SK-N-MC (cell line): ENCODE measurements around the gene CCDC89.

ENCODE experiments used
- DNase-seq: peaks from one replicate; pipeline ENCODE4 v3.0.0-alpha.2; 2011; ENCODE audit warnings: low read depth, low spot score
- H3K27ac ChIP-seq: fragments of 200-600 bp; sonication (generic); 2 replicates; pipeline ENCODE4 v1.5.1; 2016; ENCODE audit warnings: mixed run types
- H3K36me3 ChIP-seq: fragments of 200-600 bp; sonication (generic); 2 replicates; pipeline ENCODE4 v1.6.1; 2017; ENCODE audit warnings: antibody characterized with exemption, low read length, mixed read lengths; ENCODE audit not compliant: insufficient read depth
- H3K4me3 ChIP-seq: fragments of 200-600 bp; sonication (generic); 2 replicates; pipeline ENCODE4 v1.5.1; 2016
- H3K9ac ChIP-seq: fragments of 200-600 bp; sonication (generic); 2 replicates; pipeline ENCODE4 v1.8.0; 2017; ENCODE audit warnings: mixed run types, mixed read lengths; ENCODE audit not compliant: insufficient read length
- H3K9me3 ChIP-seq: fragments of 200-600 bp; sonication (generic); 2 replicates; pipeline ENCODE4 v1.6.1; 2017; ENCODE audit warnings: low read depth, mild to moderate bottlenecking, antibody characterized with exemption, low read length, moderate library complexity, mixed read lengths
- EZH2 ChIP-seq: fragments of 200-600 bp; sonication (generic); IDR thresholded peaks from one replicate; pipeline ENCODE4 v1.6.1; 2017; ENCODE audit warnings: antibody characterized with exemption
- FOXP2 ChIP-seq: optimal IDR thresholded peaks from 2 replicates; pipeline ENCODE3; 2011; ENCODE audit warnings: mild to moderate bottlenecking, moderate library complexity; ENCODE audit not compliant: insufficient read depth; ENCODE audit errors: extremely low read length, control extremely low read depth
- POLR2AphosphoS5 ChIP-seq: IDR thresholded peaks from 2 replicates; pipeline ENCODE4 v1.6.1; 2012; ENCODE audit warnings: mild to moderate bottlenecking, low read depth, low read length, borderline replicate concordance

The CCDC89 gene

DNA sequence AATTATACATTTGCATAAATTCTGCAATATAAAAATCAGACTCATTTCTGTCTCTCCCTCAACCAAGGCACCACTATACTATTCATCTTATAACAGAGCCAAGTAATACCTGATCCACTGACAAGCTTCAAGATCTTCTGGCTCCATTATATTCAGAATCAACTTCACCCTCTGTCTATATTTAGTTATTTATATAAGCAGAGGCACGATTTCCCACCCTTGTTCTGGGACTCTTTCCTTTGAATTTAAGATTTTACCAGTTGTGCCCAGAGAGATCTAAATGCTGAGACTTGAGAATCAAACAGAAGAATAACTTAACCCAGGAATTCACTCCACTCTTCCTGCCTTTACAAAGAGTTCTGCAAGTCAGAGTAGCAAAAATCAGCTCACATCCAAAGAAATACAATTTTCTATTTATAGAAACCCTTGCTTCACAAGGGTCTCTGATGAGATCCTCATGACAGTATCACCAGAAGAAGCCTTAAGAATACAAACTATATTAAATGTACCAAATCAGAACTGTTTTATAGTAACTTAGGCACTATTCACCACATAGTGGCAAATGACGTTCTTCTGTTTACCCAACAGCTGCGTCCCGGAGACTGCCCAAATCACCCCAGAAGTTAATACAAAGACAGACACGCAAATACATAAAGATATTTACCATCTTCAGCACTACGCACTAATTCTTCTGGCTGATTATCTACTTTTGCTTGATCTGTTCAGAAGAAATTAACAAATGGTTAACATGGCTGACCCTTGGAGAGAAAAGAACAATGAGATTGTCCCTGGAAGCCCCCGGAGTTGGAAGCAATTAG lies 32.3 kb upstream of the CCDC89 start:
- Histone ChIP-seq H3K9me3 (no peaks in the 10 kb centered on the region), H3K9ac (no peak overlapping the region), H3K36me3 (no peaks in the 10 kb centered on the region), H3K4me3 (no peak overlapping the region), H3K27ac (no peak overlapping the region)
- TF ChIP-seq EZH2, result no peak
- TF ChIP-seq FOXP2, result no peak
- TF ChIP-seq POLR2AphosphoS5, result no peak
- DNase-seq, result no peak

DNA sequence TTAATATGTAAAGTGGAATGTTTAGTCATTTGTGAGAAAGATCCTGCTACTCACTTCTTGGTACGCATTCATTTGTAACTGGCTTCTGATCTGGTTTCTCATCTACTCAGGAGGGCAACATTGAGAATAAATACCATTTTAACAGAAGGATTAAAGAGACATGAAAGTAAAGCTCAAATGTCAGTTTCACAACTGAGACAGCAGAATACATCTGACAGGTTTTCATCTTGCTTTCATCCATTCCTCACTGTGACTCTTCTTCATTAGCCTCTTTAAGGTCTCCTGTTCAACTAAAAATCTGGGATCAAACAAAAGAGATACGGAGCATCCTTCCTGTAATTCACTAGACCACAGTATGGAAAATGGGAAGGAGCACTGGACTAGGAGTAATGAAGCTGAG lies 31.4 kb upstream of the CCDC89 start:
- H3K4me3 ChIP-seq, result no peak overlapping the region
- H3K9me3 ChIP-seq, result no peaks in the 10 kb centered on the region
- H3K27ac ChIP-seq, result no peak overlapping the region
- TF ChIP-seq POLR2AphosphoS5 (no peak), EZH2 (no peak), FOXP2 (no peak)
- no peak overlapping the region for H3K9ac ChIP-seq
- no peaks in the 10 kb centered on the region for H3K36me3 ChIP-seq
- no peak for DNase-seq

DNA sequence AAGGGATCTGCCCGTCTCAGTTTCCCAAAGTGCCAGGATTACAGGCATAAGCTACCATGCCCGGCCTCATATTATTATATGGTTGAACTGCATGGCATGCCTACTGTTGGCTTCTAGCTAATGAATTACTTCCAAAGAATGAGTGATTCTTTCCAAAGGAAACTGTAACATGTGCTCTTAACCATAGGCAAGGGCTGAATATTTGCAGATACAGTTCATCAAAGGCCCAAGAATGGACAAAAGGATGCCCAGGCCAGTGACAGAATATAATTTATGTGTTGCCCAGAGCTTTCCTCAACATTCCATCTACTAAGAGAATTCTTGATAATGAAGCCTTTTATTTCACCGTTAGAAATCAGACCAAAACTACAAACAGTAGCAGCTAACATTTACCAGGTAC lies 27.0 kb upstream of the CCDC89 start:
- no peaks in the 10 kb centered on the region for H3K9me3 ChIP-seq
- H3K9ac ChIP-seq, result no peak overlapping the region
- H3K4me3 ChIP-seq, result no peak overlapping the region
- TF ChIP-seq POLR2AphosphoS5 (no peak), FOXP2 (no peak), EZH2 (no peak)
- H3K27ac ChIP-seq, result no peak overlapping the region
- no peak for DNase-seq
- no peaks in the 10 kb centered on the region for H3K36me3 ChIP-seq

DNA sequence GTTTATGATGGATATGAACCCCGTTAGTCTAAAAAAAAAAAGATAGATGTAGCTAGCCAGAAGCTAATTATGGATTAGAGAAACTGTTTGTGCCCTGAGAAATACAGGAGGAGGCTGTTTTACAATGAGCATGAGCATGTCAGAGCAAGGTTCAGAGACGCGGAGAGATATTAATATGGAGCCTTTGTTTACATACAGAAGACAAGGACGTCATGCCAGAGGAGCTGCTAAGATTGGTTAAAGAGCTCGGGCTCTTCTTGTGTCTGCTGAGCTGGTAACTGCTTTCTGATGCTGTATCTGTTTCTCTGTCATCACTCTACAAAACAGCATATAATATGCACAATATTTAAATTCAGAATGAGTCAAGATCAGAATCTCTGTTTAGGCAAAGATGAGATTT lies 24.9 kb upstream of the CCDC89 start:
- no peak overlapping the region for H3K4me3 ChIP-seq
- H3K9me3 ChIP-seq, result no peaks in the 10 kb centered on the region
- TF ChIP-seq FOXP2 (no peak), EZH2 (no peak), POLR2AphosphoS5 (no peak)
- no peak overlapping the region for H3K9ac ChIP-seq
- no peak for DNase-seq
- H3K36me3 ChIP-seq, result no peaks in the 10 kb centered on the region
- H3K27ac ChIP-seq, result no peak overlapping the region

DNA sequence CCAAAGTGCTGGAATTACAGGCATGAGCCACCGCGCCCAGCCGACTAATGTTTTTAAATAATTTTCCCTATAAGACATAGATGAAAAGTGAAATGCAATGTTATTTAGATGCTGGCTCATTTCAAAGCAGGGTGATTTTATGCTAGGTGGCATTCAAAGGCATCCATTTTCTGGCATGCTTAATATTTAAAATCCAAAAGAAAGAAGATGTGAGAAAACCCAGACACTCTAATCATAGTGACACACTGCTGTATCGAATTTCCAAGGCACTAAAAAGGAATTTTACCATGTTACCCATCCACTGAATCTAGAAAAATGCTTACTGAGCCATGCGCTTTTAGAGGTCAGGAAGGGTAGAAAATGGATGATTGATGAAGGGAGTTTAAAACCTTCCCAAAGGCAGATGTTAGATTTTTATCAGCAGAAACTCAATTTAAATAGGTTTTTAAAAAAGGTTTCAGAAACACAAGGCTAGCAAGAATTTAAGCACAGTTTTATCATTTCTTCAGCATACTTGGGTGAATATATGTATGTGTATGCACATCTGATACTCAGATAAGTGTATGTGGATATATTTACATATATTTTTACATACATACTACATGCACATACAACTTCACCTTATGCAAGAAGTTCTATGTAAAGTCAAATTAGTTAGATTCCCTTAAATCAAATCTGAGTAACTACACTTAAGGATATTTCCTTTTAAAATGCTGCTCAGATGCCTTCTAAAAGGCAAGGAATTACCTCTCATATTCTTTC lies 24.1 kb upstream of the CCDC89 start:
- no peak for DNase-seq
- Histone ChIP-seq H3K9me3 (no peaks in the 10 kb centered on the region), H3K9ac (no peak overlapping the region), H3K27ac (no peak overlapping the region), H3K4me3 (no peak overlapping the region), H3K36me3 (no peaks in the 10 kb centered on the region)
- TF ChIP-seq EZH2 (no peak), FOXP2 (no peak)

DNA sequence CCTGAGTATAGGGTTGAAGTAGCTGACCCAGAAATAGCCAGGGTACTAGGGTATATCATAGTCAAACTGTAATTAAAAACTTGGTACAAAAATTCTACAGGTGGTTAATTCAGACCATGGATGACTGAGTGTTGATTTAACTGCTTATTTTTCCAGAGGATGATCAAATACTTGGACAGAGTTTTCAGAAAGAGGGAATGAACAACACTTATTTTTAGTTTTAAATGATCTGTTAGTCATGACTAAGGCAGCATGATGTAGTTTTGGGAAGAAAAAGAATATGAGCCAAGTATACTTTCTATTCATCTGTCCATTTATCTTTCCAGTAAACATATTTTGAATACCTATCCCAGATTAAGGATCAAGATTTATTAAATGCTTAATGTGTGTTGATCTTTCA lies 19.8 kb upstream of the CCDC89 start:
- H3K4me3 ChIP-seq, result no peak overlapping the region
- H3K27ac ChIP-seq, result no peak overlapping the region
- no peaks in the 10 kb centered on the region for H3K36me3 ChIP-seq
- no peaks in the 10 kb centered on the region for H3K9me3 ChIP-seq
- no peak overlapping the region for H3K9ac ChIP-seq
- TF ChIP-seq EZH2 (no peak), POLR2AphosphoS5 (no peak), FOXP2 (no peak)
- DNase-seq, result no peak

DNA sequence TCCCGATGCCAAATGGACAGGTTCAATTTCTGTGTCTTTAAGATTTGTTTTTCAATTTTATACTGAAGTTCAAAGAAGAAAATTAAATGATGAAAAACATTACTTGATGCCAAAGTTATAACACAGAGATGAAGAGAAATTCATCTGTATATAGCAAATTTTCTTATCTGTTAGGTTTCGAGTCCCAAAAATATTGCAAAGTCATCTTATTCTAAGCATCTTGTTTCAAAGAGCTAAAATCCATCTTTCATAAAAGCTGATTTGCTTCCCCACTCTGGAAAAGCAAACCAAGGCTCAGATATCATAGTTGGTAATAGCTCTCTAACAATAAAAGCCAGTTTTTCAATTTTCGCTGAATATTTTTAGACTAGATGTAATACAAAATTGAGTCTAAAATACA lies 19.0 kb upstream of the CCDC89 start:
- no peak overlapping the region for H3K9ac ChIP-seq
- TF ChIP-seq POLR2AphosphoS5, result no peak
- TF ChIP-seq FOXP2, result no peak
- no peak for TF ChIP-seq EZH2
- no peak for DNase-seq
- no peak overlapping the region for H3K27ac ChIP-seq
- H3K4me3 ChIP-seq, result no peak overlapping the region
- H3K9me3 ChIP-seq, result no peaks in the 10 kb centered on the region
- H3K36me3 ChIP-seq, result no peaks in the 10 kb centered on the region

DNA sequence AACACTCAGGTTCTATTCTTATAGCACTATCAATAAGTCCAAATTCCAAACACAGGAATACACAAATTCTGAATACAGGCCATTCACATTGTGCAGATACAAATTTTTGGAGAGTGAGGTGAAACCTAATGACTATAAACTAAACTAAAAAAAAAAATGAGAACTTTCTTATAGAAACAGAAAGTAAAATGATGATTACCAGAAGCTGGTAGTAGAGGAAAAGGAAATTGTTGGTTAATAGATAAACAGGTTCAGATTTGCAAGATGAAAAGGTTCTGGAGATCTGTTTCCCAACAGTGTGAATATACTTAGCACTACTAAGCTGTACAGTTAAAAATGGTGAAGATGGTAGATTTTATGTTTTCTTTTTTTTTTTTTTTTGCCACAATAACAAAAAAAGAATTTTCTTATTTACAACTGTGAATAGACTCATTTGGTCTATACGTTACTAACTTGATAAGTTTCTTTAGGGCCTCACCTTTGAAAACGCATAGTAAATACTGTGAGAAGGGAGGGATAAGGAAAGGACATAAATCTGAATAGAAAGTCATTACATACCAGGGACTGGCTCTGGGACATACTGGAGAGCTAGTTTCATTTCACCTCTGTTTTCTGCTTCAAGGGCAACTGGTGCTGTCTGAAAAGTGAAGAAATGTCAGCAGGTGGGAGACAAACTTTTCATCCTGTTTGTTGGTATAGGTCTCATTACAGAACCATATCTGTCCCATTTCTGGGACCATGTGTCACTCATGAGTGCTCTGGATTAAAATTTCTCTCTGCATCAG lies 14.2 kb upstream of the CCDC89 start:
- no peak overlapping the region for H3K27ac ChIP-seq
- TF ChIP-seq POLR2AphosphoS5 (no peak), FOXP2 (no peak), EZH2 (no peak)
- H3K9ac ChIP-seq, result no peak overlapping the region
- H3K9me3 ChIP-seq, result no peaks in the 10 kb centered on the region
- no peak overlapping the region for H3K4me3 ChIP-seq
- no peaks in the 10 kb centered on the region for H3K36me3 ChIP-seq
- DNase-seq, result no peak
